GM23338 (cell line): ENCODE measurements around the gene USP48. TPM values are rescaled to one million over a fixed set of nuclear protein-coding genes. Genes with fewer than 3 reads are reported as not detected.

ENCODE experiments used
- ATAC-seq: fragments of 200-7000 bp; cut with Tn5 transposase; 3 replicates; pipeline ENCODE4 v1.9.1; 2020
- DNase-seq: peaks from one replicate; pipeline ENCODE4 v3.0.0-alpha.2; 2015; ENCODE audit warnings: low spot score
- H2AFZ ChIP-seq: fragments of 200-600 bp; sonication (generic); 2 replicates; pipeline ENCODE4 v1.8.0; 2016; ENCODE audit warnings: antibody characterized with exemption, mild to moderate bottlenecking, moderate library complexity
- H3F3A ChIP-seq: fragments of 200-600 bp; sonication (generic); replicated peaks from 2 replicates; pipeline ENCODE4 v1.8.0; 2017; ENCODE audit warnings: antibody characterized with exemption, mixed run types, low read depth
- H3K27ac ChIP-seq: fragments of 200-600 bp; sonication (generic); 2 replicates; pipeline ENCODE4 v1.6.1; 2016; ENCODE audit warnings: low read depth
- H3K27me3 ChIP-seq: fragments of 200-600 bp; sonication (generic); 2 replicates; pipeline ENCODE4 v1.8.0; 2016; ENCODE audit warnings: mild to moderate bottlenecking, mixed run types, moderate library complexity; ENCODE audit not compliant: insufficient read depth
- H3K36me3 ChIP-seq: fragments of 200-600 bp; sonication (generic); 2 replicates; pipeline ENCODE4 v1.8.0; 2016; ENCODE audit warnings: mild to moderate bottlenecking; ENCODE audit not compliant: insufficient read depth
- H3K4me1 ChIP-seq: fragments of 200-600 bp; sonication (generic); 2 replicates; pipeline ENCODE4 v1.8.0; 2016; ENCODE audit warnings: mild to moderate bottlenecking, moderate library complexity; ENCODE audit not compliant: insufficient read depth
- H3K4me2 ChIP-seq: fragments of 200-600 bp; sonication (generic); 2 replicates; pipeline ENCODE4 v1.7.1; 2017; ENCODE audit warnings: mixed run types
- H3K4me3 ChIP-seq: fragments of 200-600 bp; sonication (generic); 2 replicates; pipeline ENCODE4 v1.6.1; 2016; ENCODE audit warnings: mixed run types
- H3K79me2 ChIP-seq: fragments of 200-600 bp; sonication (generic); replicated peaks from 2 replicates; pipeline ENCODE4 v1.8.0; 2017; ENCODE audit warnings: mild to moderate bottlenecking; ENCODE audit not compliant: insufficient read depth
- H3K9me2 ChIP-seq: fragments of 200-600 bp; sonication (generic); 2 replicates; pipeline ENCODE4 v1.8.0; 2017; ENCODE audit not compliant: insufficient read depth
- H4K20me1 ChIP-seq: fragments of 200-600 bp; sonication (generic); replicated peaks from 2 replicates; pipeline ENCODE4 v1.8.0; 2017; ENCODE audit warnings: mild to moderate bottlenecking; ENCODE audit not compliant: insufficient read depth
- H3K27ac Mint-ChIP-seq: 2 replicates; pipeline ENCODE4 v1.8.0; 2020; ENCODE audit warnings: inconsistent platforms, mild to moderate bottlenecking, moderate library complexity, mixed read lengths
- H3K27me3 Mint-ChIP-seq: 3 replicates; pipeline ENCODE4 v1.8.0; 2022; ENCODE audit warnings: low read depth, mild to moderate bottlenecking, moderate library complexity, mixed read lengths, inconsistent platforms; ENCODE audit not compliant: insufficient read depth, poor library complexity
- H3K36me3 Mint-ChIP-seq: 3 replicates; pipeline ENCODE4 v1.8.0; 2021; ENCODE audit warnings: low read depth, mild to moderate bottlenecking, inconsistent platforms, moderate library complexity, mixed read lengths
- H3K4me1 Mint-ChIP-seq: 3 replicates; pipeline ENCODE4 v1.8.0; 2020; ENCODE audit warnings: mild to moderate bottlenecking, inconsistent platforms, mixed read lengths
- H3K4me3 Mint-ChIP-seq: 3 replicates; pipeline ENCODE4 v1.8.0; 2021; ENCODE audit warnings: moderate library complexity, mild to moderate bottlenecking, inconsistent platforms, mixed read lengths
- H3K9me3 Mint-ChIP-seq: 3 replicates; pipeline ENCODE4 v1.8.0; 2020; ENCODE audit warnings: moderate library complexity, mild to moderate bottlenecking, inconsistent platforms, mixed read lengths
- EZH2phosphoT487 ChIP-seq: fragments of 200-600 bp; sonication (generic); IDR thresholded peaks from one replicate; pipeline ENCODE4 v1.8.1; 2018; ENCODE audit warnings: antibody characterized with exemption; ENCODE audit not compliant: unreplicated experiment
- JUNB ChIP-seq: IDR thresholded peaks from one replicate; pipeline ENCODE4 v1.6.1; 2016; ENCODE audit warnings: antibody characterized with exemption; ENCODE audit not compliant: unreplicated experiment
- NANOG ChIP-seq: IDR thresholded peaks from 2 replicates; pipeline ENCODE4 v1.6.1; 2016; ENCODE audit warnings: antibody characterized with exemption, borderline replicate concordance
- POLR2AphosphoS5 ChIP-seq: IDR thresholded peaks from 2 replicates; pipeline ENCODE4 v1.6.1; 2016; ENCODE audit warnings: antibody characterized with exemption, low read depth
- ZNF114 ChIP-seq: fragments of 250-450 bp; sonication (Bioruptor Pico); IDR thresholded peaks from 2 replicates; pipeline ENCODE4 v1.5.0; 2020; ENCODE audit warnings: mild to moderate bottlenecking, moderate library complexity
- polyA plus RNA-seq: library from polyadenylated mRNA; unstranded; fragments of >200 nt; fragmentation: Nextera tagmentation; extraction: Ambion mirVana; gene quantifications from 2 replicates; pipeline ENCODE4 v1.2.1, GENCODE V29; 2016
- total RNA-seq: library from RNA; depleted of rRNA; stranded (reverse); fragments of >200 nt; shearing (Covaris generic); gene quantifications from 2 replicates; pipeline ENCODE4 v1.2.3, GENCODE V29; 2014
- TF ChIP-seq, protein P1 (sequence below): IDR thresholded peaks from one replicate; pipeline ENCODE4 v1.6.1; 2018; ENCODE audit warnings: antibody characterized with exemption; ENCODE audit not compliant: unreplicated experiment
- TF ChIP-seq, protein P2 (sequence below), 2 experiments: fragments of 200-600 bp in 1 of 2; sonication (generic) in 1 of 2; conservative IDR thresholded peaks; 2 replicates each; pipeline versions ENCODE4 v1.5.1 to v1.6.1; 2016 to 2017; ENCODE audit warnings: antibody characterized with exemption in 2 of 2, low read depth in 2 of 2, mild to moderate bottlenecking in 2 of 2, moderate library complexity in 1 of 2

The USP48 gene
- total and polyA plus RNA-seq, 2 experiments from 2014 or later, result 85.9 to 151 TPM

DNA sequence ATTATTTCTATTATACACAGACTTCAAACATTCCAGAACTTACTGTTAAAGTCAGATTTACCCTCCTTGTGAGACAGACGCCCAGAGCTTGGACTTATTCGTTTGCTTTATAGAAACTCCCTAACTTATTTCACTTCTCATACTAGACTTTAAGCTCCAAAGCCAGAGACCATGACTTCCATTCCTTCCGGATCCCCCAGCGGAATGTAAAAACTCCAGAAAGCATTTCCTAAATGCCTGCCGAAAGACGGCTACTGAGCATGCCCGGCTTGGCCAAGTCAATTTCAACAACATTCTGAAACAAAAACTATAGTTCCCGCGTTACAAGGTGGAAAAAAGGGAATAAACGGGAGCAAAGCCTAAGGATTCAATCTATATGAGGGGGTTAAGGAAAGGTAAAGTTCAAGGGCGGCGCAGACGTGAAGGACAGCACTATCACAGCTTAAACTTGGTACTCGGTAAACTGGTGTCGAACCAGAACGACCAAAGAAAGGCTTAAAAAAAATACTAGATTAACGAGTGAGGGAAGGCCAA, 1.1 kb downstream of the USP48 start:
- peak overlapping the region; percentile 93 for H3K27ac Mint-ChIP-seq
- DNase-seq, result peak; percentile 60
- TF ChIP-seq, protein P1, sequence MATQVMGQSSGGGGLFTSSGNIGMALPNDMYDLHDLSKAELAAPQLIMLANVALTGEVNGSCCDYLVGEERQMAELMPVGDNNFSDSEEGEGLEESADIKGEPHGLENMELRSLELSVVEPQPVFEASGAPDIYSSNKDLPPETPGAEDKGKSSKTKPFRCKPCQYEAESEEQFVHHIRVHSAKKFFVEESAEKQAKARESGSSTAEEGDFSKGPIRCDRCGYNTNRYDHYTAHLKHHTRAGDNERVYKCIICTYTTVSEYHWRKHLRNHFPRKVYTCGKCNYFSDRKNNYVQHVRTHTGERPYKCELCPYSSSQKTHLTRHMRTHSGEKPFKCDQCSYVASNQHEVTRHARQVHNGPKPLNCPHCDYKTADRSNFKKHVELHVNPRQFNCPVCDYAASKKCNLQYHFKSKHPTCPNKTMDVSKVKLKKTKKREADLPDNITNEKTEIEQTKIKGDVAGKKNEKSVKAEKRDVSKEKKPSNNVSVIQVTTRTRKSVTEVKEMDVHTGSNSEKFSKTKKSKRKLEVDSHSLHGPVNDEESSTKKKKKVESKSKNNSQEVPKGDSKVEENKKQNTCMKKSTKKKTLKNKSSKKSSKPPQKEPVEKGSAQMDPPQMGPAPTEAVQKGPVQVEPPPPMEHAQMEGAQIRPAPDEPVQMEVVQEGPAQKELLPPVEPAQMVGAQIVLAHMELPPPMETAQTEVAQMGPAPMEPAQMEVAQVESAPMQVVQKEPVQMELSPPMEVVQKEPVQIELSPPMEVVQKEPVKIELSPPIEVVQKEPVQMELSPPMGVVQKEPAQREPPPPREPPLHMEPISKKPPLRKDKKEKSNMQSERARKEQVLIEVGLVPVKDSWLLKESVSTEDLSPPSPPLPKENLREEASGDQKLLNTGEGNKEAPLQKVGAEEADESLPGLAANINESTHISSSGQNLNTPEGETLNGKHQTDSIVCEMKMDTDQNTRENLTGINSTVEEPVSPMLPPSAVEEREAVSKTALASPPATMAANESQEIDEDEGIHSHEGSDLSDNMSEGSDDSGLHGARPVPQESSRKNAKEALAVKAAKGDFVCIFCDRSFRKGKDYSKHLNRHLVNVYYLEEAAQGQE, result no peak
- peaks cover 15% of the 10 kb centered on the region for H3K27me3 Mint-ChIP-seq
- H3F3A ChIP-seq, result peaks cover 5% of the 10 kb centered on the region; the same call in 1 of the 2 replicates
- peaks cover 42% of the 10 kb centered on the region for H4K20me1 ChIP-seq
- H3K27me3 ChIP-seq, result no peaks in the 10 kb centered on the region
- no peak overlapping the region for H2AFZ ChIP-seq
- peak overlapping the region; percentile 87 for H3K4me3 ChIP-seq
- peaks cover 10% of the 10 kb centered on the region; the same call in 2 of the 3 replicates for H3K36me3 Mint-ChIP-seq
- H3K27ac ChIP-seq, result peak overlapping the region; percentile 89
- H3K9me3 Mint-ChIP-seq, result peaks cover 11% of the 10 kb centered on the region; the same call in 2 of the 3 replicates
- H3K4me3 Mint-ChIP-seq, result peak overlapping the region; percentile 95
- H3K4me1 ChIP-seq, result peaks cover 6% of the 10 kb centered on the region
- H3K36me3 ChIP-seq, result no peaks in the 10 kb centered on the region
- no peaks in the 10 kb centered on the region for H3K9me2 ChIP-seq
- H3K4me1 Mint-ChIP-seq, result peaks cover 22% of the 10 kb centered on the region
- H3K79me2 ChIP-seq, result peaks cover 57% of the 10 kb centered on the region
- ATAC-seq, result no peak; the same call in 2 of the 3 replicates
- peak overlapping the region; percentile 89 for H3K4me2 ChIP-seq

DNA sequence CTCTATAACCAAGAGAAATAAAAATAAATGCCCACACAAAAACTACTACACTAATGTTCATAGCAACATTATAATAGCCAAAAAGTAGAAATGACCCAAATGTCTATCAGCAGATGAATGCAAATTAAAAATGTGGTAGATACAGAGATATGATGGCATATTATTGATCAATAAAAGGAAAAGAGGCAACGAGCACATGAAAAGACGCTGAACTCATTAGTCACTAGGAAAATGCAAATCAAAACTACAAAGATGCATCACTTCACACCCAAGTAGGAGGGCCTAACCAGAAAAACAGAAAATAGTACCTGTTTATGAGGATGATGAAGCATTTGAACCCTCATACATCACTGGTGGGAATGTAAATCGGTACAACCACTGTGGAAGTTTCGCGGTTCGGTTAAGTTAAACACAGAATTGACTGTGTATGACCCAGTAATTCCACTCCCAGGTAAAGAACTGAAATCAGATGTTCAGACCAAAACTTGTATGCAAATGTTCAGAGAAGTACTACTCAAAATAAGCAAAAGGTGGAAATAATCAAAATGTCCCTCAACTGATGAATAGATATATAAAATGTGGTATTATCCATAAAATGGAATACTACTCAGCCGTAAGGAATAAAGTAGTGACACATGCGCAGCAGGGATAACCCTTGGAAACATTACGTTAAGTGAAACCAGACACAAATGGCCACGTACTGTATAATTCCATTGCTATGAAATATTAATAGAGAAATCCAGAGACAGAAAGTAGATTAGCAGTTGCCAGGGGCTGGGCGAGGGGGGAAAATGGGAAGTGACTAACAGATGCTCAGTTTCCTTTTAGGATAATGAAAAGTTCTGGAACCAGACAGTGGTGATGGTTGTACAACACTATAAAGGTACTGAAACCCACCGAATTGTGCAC, 3.1 kb downstream of the USP48 start:
- TF ChIP-seq ZNF114 (CRISPR knock-in tag) (no peak), NANOG (no peak), JUNB (no peak), EZH2phosphoT487 (no peak), POLR2AphosphoS5 (no peak)
- TF ChIP-seq, protein P2, sequence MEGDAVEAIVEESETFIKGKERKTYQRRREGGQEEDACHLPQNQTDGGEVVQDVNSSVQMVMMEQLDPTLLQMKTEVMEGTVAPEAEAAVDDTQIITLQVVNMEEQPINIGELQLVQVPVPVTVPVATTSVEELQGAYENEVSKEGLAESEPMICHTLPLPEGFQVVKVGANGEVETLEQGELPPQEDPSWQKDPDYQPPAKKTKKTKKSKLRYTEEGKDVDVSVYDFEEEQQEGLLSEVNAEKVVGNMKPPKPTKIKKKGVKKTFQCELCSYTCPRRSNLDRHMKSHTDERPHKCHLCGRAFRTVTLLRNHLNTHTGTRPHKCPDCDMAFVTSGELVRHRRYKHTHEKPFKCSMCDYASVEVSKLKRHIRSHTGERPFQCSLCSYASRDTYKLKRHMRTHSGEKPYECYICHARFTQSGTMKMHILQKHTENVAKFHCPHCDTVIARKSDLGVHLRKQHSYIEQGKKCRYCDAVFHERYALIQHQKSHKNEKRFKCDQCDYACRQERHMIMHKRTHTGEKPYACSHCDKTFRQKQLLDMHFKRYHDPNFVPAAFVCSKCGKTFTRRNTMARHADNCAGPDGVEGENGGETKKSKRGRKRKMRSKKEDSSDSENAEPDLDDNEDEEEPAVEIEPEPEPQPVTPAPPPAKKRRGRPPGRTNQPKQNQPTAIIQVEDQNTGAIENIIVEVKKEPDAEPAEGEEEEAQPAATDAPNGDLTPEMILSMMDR (conservative IDR thresholded peaks at IDR 0.05; ENCODE audit: low read depth in 2 of 2), result no peak
- TF ChIP-seq, protein P1, result no peak
- H3K36me3 ChIP-seq, result no peaks in the 10 kb centered on the region
- no peak overlapping the region for H2AFZ ChIP-seq
- H3K4me1 ChIP-seq, result peaks cover under 1% of the 10 kb centered on the region
- H3K4me2 ChIP-seq, result peak overlapping the region; percentile 41; the same call in 1 of the 2 replicates
- Mint-ChIP-seq H3K9me3 (peaks cover 8% of the 10 kb centered on the region; the same call in 2 of the 3 replicates), H3K36me3 (peaks cover 10% of the 10 kb centered on the region; the same call in 2 of the 3 replicates), H3K4me3 (peak overlapping the region; percentile 62; the same call in 2 of the 3 replicates), H3K27ac (no peak overlapping the region; the same call in 1 of the 2 replicates), H3K27me3 (peaks cover 13% of the 10 kb centered on the region), H3K4me1 (peaks cover 21% of the 10 kb centered on the region)
- H4K20me1 ChIP-seq, result peaks cover 51% of the 10 kb centered on the region
- no peak overlapping the region for H3K4me3 ChIP-seq
- no peak overlapping the region for H3K27ac ChIP-seq
- DNase-seq, result no peak
- peaks cover 5% of the 10 kb centered on the region; the same call in 1 of the 2 replicates for H3F3A ChIP-seq
- H3K9me2 ChIP-seq, result no peaks in the 10 kb centered on the region
- ATAC-seq, result no peak
- H3K27me3 ChIP-seq, result no peaks in the 10 kb centered on the region
- peaks cover 77% of the 10 kb centered on the region for H3K79me2 ChIP-seq
